ENCODE results near the gene OR6K6.

DNA sequence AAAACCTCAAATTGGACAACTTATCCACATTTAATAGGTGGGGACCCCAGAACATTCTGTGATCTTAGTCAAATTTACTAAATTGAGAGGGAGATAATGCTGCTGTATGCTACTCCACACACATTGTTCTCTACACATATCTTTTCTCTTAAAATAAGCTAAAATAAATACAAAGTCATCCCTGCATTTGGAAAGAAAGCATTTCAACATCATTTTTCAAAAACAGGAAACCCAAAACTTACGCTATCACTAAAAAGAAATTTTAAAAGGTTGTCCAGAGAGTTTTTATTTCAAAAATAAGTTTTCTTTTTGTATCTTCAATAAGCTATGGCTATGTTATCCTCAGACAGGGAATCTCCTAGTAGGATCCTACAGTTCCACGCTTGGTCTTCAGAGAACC lies 46.0 kb downstream of the OR6K6 start:
- TF ChIP-seq CTCF (IDR thresholded peaks at IDR 0.05; ENCODE audit: insufficient read depth, low read length, poor library complexity, severe bottlenecking) (no peak), EZH2phosphoT487 (conservative IDR thresholded peaks at IDR 0.05; ENCODE audit: low read length) (no peak)
